CD14-positive monocyte (primary cell): ENCODE data around the gene TADA1. TPM values are rescaled to one million over a fixed set of nuclear protein-coding genes. Genes with fewer than 3 reads are reported as not detected.
A peak's percentile ranks its signal among the peaks of the same experiment; 100 is the strongest.

Experiments
- DNase-seq, 3 donors: peaks; one replicate each; pipeline ENCODE4 v3.0.0-alpha.2; 2011 to 2022
- H2AFZ ChIP-seq: 2 replicates; pipeline ENCODE4 v1.6.0; 2012; ENCODE audit warnings: mild to moderate bottlenecking, low read depth, low read length, inconsistent platforms; ENCODE audit not compliant: insufficient read depth, poor library complexity, severe bottlenecking
- H3K27ac ChIP-seq, 2 donors: 1 replicate in 1 of 2; 2 replicates in 1 of 2; pipeline ENCODE4 v1.5.1; 2012 to 2013; ENCODE audit warnings: low read length in 2 of 2, control low read depth in 1 of 2, inconsistent platforms in 1 of 2, low read depth in 1 of 2, mild to moderate bottlenecking in 1 of 2
- H3K27me3 ChIP-seq, 2 donors: one replicate each; pipeline versions ENCODE4 v1.6.0 to v1.6.1; 2011 to 2013; ENCODE audit warnings: low read length in 2 of 2; ENCODE audit not compliant: control insufficient read depth in 2 of 2, insufficient read depth in 2 of 2
- H3K36me3 ChIP-seq, 2 donors: replicated peaks in 1 of 2; 1 replicate in 1 of 2; 2 replicates in 1 of 2; pipeline versions ENCODE4 v1.5.1 to v1.6.1; 2012 to 2013; ENCODE audit warnings: low read length in 2 of 2, control low read depth in 1 of 2, inconsistent platforms in 1 of 2, mild to moderate bottlenecking in 1 of 2; ENCODE audit not compliant: insufficient read depth in 2 of 2, control insufficient read depth in 1 of 2
- H3K4me1 ChIP-seq, 2 donors: 1 replicate in 1 of 2; 2 replicates in 1 of 2; pipeline versions ENCODE4 v1.5.1 to v1.6.1; 2012 to 2013; ENCODE audit warnings: low read length in 2 of 2, control low read depth in 1 of 2, inconsistent platforms in 1 of 2, mild to moderate bottlenecking in 1 of 2, moderate library complexity in 1 of 2; ENCODE audit not compliant: insufficient read depth in 2 of 2, control insufficient read depth in 1 of 2
- H3K4me2 ChIP-seq: replicated peaks from 2 replicates; pipeline ENCODE3; 2012; ENCODE audit warnings: low read length, moderate library complexity, mild to moderate bottlenecking; ENCODE audit not compliant: poor library complexity, severe bottlenecking; ENCODE audit errors: extremely low read depth
- H3K4me3 ChIP-seq, 3 experiments: fragments of 200-600 bp in 1 of 3; sonication (generic) in 1 of 3; replicated peaks in 1 of 3; 1 replicate in 2 of 3; 2 replicates in 1 of 3; pipeline ENCODE4 v1.5.1; 2011 to 2013; ENCODE audit warnings: low read length in 3 of 3, mild to moderate bottlenecking in 3 of 3, control low read depth in 2 of 3, low read depth in 2 of 3, inconsistent platforms in 1 of 3, moderate library complexity in 1 of 3
- H3K79me2 ChIP-seq: 2 replicates; pipeline ENCODE4 v1.6.0; 2012; ENCODE audit warnings: mild to moderate bottlenecking, control low read depth, inconsistent platforms, low read length, moderate library complexity; ENCODE audit not compliant: insufficient read depth
- H3K9ac ChIP-seq: 2 replicates; pipeline ENCODE4 v1.6.0; 2017; ENCODE audit warnings: low read length, mild to moderate bottlenecking; ENCODE audit not compliant: insufficient read depth, poor library complexity, severe bottlenecking
- H3K9me3 ChIP-seq, 2 donors: replicated peaks in 1 of 2; 1 replicate in 1 of 2; 2 replicates in 1 of 2; pipeline versions ENCODE4 v1.5.1 to v1.6.1; 2012 to 2013; ENCODE audit warnings: low read length in 2 of 2, control low read depth in 1 of 2; ENCODE audit not compliant: control insufficient read depth in 1 of 2, insufficient read depth in 1 of 2
- H4K20me1 ChIP-seq: 2 replicates; pipeline ENCODE4 v1.6.0; 2012; ENCODE audit warnings: mild to moderate bottlenecking, low read length, control low read depth, moderate library complexity; ENCODE audit not compliant: insufficient read depth
- H3K27ac Mint-ChIP-seq, 7 donors: one replicate each; pipeline ENCODE4 v1.8.0; 2020; ENCODE audit warnings: mild to moderate bottlenecking in 7 of 7, mixed read lengths in 7 of 7, moderate library complexity in 6 of 7, inconsistent platforms in 2 of 7
- H3K27me3 Mint-ChIP-seq, 3 donors: one replicate each; pipeline ENCODE4 v1.8.0; 2021 to 2022; ENCODE audit warnings: low read depth in 3 of 3, mild to moderate bottlenecking in 3 of 3, mixed read lengths in 3 of 3, moderate library complexity in 3 of 3, inconsistent platforms in 1 of 3
- H3K36me3 Mint-ChIP-seq, 2 donors: one replicate each; pipeline ENCODE4 v1.8.0; 2020; ENCODE audit warnings: mixed read lengths in 2 of 2, inconsistent platforms in 1 of 2, mild to moderate bottlenecking in 1 of 2
- H3K4me1 Mint-ChIP-seq: one replicate; pipeline ENCODE4 v1.8.0; 2020; ENCODE audit warnings: mild to moderate bottlenecking, mixed read lengths
- H3K4me3 Mint-ChIP-seq, 2 donors: one replicate each; pipeline ENCODE4 v1.8.0; 2020; ENCODE audit warnings: mild to moderate bottlenecking in 2 of 2, mixed read lengths in 2 of 2, moderate library complexity in 1 of 2
- H3K9me3 Mint-ChIP-seq, 7 donors: one replicate each; pipeline ENCODE4 v1.8.0; 2020 to 2022; ENCODE audit warnings: mixed read lengths in 7 of 7, mild to moderate bottlenecking in 6 of 7, moderate library complexity in 6 of 7, inconsistent platforms in 2 of 7
- CTCF ChIP-seq: fragments of 200-600 bp; IDR thresholded peaks from one replicate; pipeline ENCODE4 v1.8.0; 2022; ENCODE audit warnings: antibody characterized with exemption, mild to moderate bottlenecking
- WGBS: methylation state at CpG from one replicate; pipeline ENCODE4 v1.1.5; 2013; ENCODE audit warnings: missing lambda C conversion rate; ENCODE audit not compliant: insufficient coverage; 5-methylcytosine and 5-hydroxymethylcytosine counted together
- intact Hi-C, 2 donors: fragments of 100-400 bp; cut with micrococcal nuclease; formaldehyde crosslinking; loops; one replicate each; pipeline versions ENCODE4 v1.15.0 to v1.15.1; 2023
- polyA plus RNA-seq, 3 donors: library from polyadenylated mRNA; depleted of rRNA in 1 of 3; unstranded in 2 of 3; stranded (reverse) in 1 of 3; fragments of 300-500 nt in 2 of 3; fragments of >200 nt in 1 of 3; fragmentation: Illumina TruSeq in 2 of 3; gene quantifications; 1 replicate in 2 of 3; 2 replicates in 1 of 3; pipeline ENCODE4 v1.2.3, GENCODE V29; 2012 to 2021

Gene TADA1
- polyA plus RNA-seq, 3 donors, result 6.4 to 8.0 (median 7.9) TPM

- Histone ChIP-seq H3K9ac (no peak overlapping the region), H3K27ac (no peak overlapping the region), H3K4me1 (peaks cover 7 to 11% of the 10 kb centered on the region in 2 donors), H3K79me2 (no peaks in the 10 kb centered on the region), H2AFZ (no peak overlapping the region), H3K4me2 (no peak overlapping the region), H3K4me3 (no peak overlapping the region), H3K36me3 (no peaks in the 10 kb centered on the region), H3K27me3 (peaks cover 0 to 13% of the 10 kb centered on the region in 2 donors), H4K20me1 (no peaks in the 10 kb centered on the region), H3K9me3 (no peaks in the 10 kb centered on the region)
- H3K4me1 Mint-ChIP-seq, result peaks cover 14% of the 10 kb centered on the region
- peaks cover 0 to 3% (median 0%) of the 10 kb centered on the region in 7 donors for H3K9me3 Mint-ChIP-seq
- no peak overlapping the region for H3K4me3 Mint-ChIP-seq
- TF ChIP-seq CTCF, result no peak
- no CpG with 5 or more reads among the region's 3 CpGs for WGBS
- peaks cover 0 to 3% of the 10 kb centered on the region in 2 donors for H3K36me3 Mint-ChIP-seq
- H3K27me3 Mint-ChIP-seq, result peaks cover 13 to 24% (median 15%) of the 10 kb centered on the region in 3 donors
- no peak for DNase-seq
- H3K27ac Mint-ChIP-seq, result no peak overlapping the region
- intact Hi-C loops, result loop anchor here (10.0 kb wide), 2 partner anchors 170 to 340 kb away; partner anchors contain the start of gene POU2F1 (in 1 of the 2)
Observed at GRCh38 chr1:166884971-166885370, 8.9 kb upstream of the TADA1 start.

- H3K36me3 Mint-ChIP-seq, result peaks cover 0 to 3% of the 10 kb centered on the region in 2 donors
- peaks cover 13 to 25% (median 15%) of the 10 kb centered on the region in 3 donors for H3K27me3 Mint-ChIP-seq
Observed at GRCh38 chr1:166884040-166884642, 8.1 kb upstream of the TADA1 start.

More at GRCh38 chr1:166884040-166884642, 8.1 kb upstream of the TADA1 start:
- H3K4me2 ChIP-seq, result peak overlapping the region; percentile 47
- no peaks in the 10 kb centered on the region for H4K20me1 ChIP-seq
- peaks cover 14% of the 10 kb centered on the region for H3K4me1 Mint-ChIP-seq
- H3K27ac ChIP-seq, result no peak overlapping the region
- 14% methylated on average over 40 of the region's 44 CpGs for WGBS
- H3K9me3 ChIP-seq, result no peaks in the 10 kb centered on the region
- H3K36me3 ChIP-seq, result no peaks in the 10 kb centered on the region
- peak overlapping the region in 1 of 3 experiments; percentile 13 for H3K4me3 ChIP-seq
- intact Hi-C loops, result loop anchor here (10.0 kb wide), 2 partner anchors 171 to 341 kb away; partner anchors contain the start of gene POU2F1 (in 1 of the 2)
- H3K9me3 Mint-ChIP-seq, result peaks cover 0 to 3% (median 0%) of the 10 kb centered on the region in 7 donors
- no peaks in the 10 kb centered on the region for H3K79me2 ChIP-seq
- peak; percentile 90 for TF ChIP-seq CTCF
- peak overlapping the region in 1 of 7 donors; percentile 41 for H3K27ac Mint-ChIP-seq
- peak overlapping the region; percentile 53 to 85 for H3K4me3 Mint-ChIP-seq
- H3K4me1 ChIP-seq, result peaks cover 7 to 11% of the 10 kb centered on the region in 2 donors
- H3K27me3 ChIP-seq, result peaks cover 0 to 13% of the 10 kb centered on the region in 2 donors
- peak; percentile 27 to 49 (median 40) for DNase-seq
- peak overlapping the region; percentile 68 for H2AFZ ChIP-seq
- H3K9ac ChIP-seq, result no peak overlapping the region
